ENCODE data around the gene TRIM9. TPM values are rescaled to one million over a fixed set of nuclear protein-coding genes. Genes with fewer than 3 reads are reported as not detected.
"Not testable (repeated sequence)": the region's sequence is repeated elsewhere in the genome, so short reads cannot be mapped to it uniquely, and the experiment has no call there.

The TRIM9 gene
- total RNA-seq, 2 donors from 2014 or later: 0.78 to 9.2 TPM

- intact Hi-C loops (cut with DNase I): no loop called here
- Histone ChIP-seq H3K27me3 (no peaks in the 10 kb centered on the region), H3K27ac (peak overlapping the region in 3 of 4 donors; percentile 31 to 84 (median 55)), H3K9me3 (no peaks in the 10 kb centered on the region), H3K36me3 (replicated peaks in 1 of 2; ENCODE audit: insufficient read depth in 1 of 2, low read depth in 2 of 2) (no peaks in the 10 kb centered on the region), H3K4me3 (peak overlapping the region; percentile 69 to 88), H3K4me1 (peaks cover 16% of the 10 kb centered on the region)
- TF ChIP-seq POLR2A (IDR thresholded peaks at IDR 0.05): peak in 2 of 3 donors; percentile 22 to 60
- no peak for TF ChIP-seq CTCF (IDR thresholded peaks at IDR 0.05)
- 4 to 7% methylated on average over 15 to 24 of the region's 29 CpGs for WGBS, 2 donors
- DNase-seq (peak; percentile 42 to 71 (median 46)), ATAC-seq (peak; percentile 45)
Measured at GRCh38 chr14:50944647-50945413, 150.1 kb downstream of the TRIM9 start.

GRCh38 chr14:50943943-50944646 is 150.8 kb downstream of the TRIM9 start, which contains the start of gene PYGL:
PYGL (minus strand) TSS chr14:50944483; CDS start chr14:50944403, 80 bp downstream.
- ATAC-seq (peak; percentile 89), DNase-seq (peak; percentile 56 to 81 (median 70))
- H3K4me3 ChIP-seq: peak within 1 kb of the TSS; percentile 69 to 88
- WGBS, 2 donors: 0% methylated on average over 4 to 70 of the region's 74 CpGs
- H3K4me1 ChIP-seq: peaks cover 16% of the 10 kb centered on the region
- H3K27me3 ChIP-seq: no peaks in the 10 kb centered on the region
- H3K27ac ChIP-seq: peak within 1 kb of the TSS in 3 of 4 donors; percentile 31 to 84 (median 55)
- TF ChIP-seq CTCF (IDR thresholded peaks at IDR 0.05) (no peak), POLR2A (IDR thresholded peaks at IDR 0.05) (peak in 2 of 3 donors; percentile 53 to 66)
- no peaks in the 10 kb centered on the region for H3K9me3 ChIP-seq
- intact Hi-C loops (cut with DNase I): no loop called here
- no peaks in the 10 kb centered on the region for H3K36me3 ChIP-seq (replicated peaks in 1 of 2; ENCODE audit: insufficient read depth in 1 of 2, low read depth in 2 of 2)

- peaks cover 16% of the 10 kb centered on the region for H3K4me1 ChIP-seq
- peak overlapping the region in 3 of 4 donors; percentile 31 to 84 (median 55) for H3K27ac ChIP-seq
- no peaks in the 10 kb centered on the region for H3K27me3 ChIP-seq
- WGBS, 2 donors: 18 to 21% methylated on average over 22 to 26 of the region's 26 CpGs
- H3K36me3 ChIP-seq (replicated peaks in 1 of 2; ENCODE audit: insufficient read depth in 1 of 2, low read depth in 2 of 2): no peaks in the 10 kb centered on the region
- no peak for TF ChIP-seq CTCF (IDR thresholded peaks at IDR 0.05)
- TF ChIP-seq POLR2A (IDR thresholded peaks at IDR 0.05): no peak
- ATAC-seq (peak; percentile 37), DNase-seq (peak; percentile 23 to 50 (median 33))
- intact Hi-C loops (cut with DNase I): no loop called here
- H3K4me3 ChIP-seq: peak overlapping the region; percentile 69 to 88
- no peaks in the 10 kb centered on the region for H3K9me3 ChIP-seq
Measured at GRCh38 chr14:50943261-50943942, 151.5 kb downstream of the TRIM9 start.

GRCh38 chr14:50941638-50942037 is 153.3 kb downstream of the TRIM9 start:
- 83 to 96% methylated on average over 8 of the region's 8 CpGs for WGBS, 2 donors
- H3K27ac ChIP-seq; DNase-seq; intact Hi-C loops (cut with DNase I); H3K36me3 ChIP-seq (replicated peaks in 1 of 2; ENCODE audit: insufficient read depth in 1 of 2, low read depth in 2 of 2); ATAC-seq; H3K4me3 ChIP-seq; H3K27me3 ChIP-seq; H3K9me3 ChIP-seq: not testable (repeated sequence)
- peaks cover 16% of the 10 kb centered on the region for H3K4me1 ChIP-seq

GRCh38 chr14:50941151-50941550 is 153.8 kb downstream of the TRIM9 start:
- intact Hi-C loops (cut with DNase I): no loop called here

More at GRCh38 chr14:50941151-50941550, 153.8 kb downstream of the TRIM9 start:
- no peak for TF ChIP-seq POLR2A (IDR thresholded peaks at IDR 0.05)
- TF ChIP-seq CTCF (IDR thresholded peaks at IDR 0.05): no peak
- no peaks in the 10 kb centered on the region for H3K9me3 ChIP-seq
- no peak overlapping the region for H3K27ac ChIP-seq
- no peak for ATAC-seq
- DNase-seq: no peak
- no peak overlapping the region for H3K4me3 ChIP-seq
- H3K36me3 ChIP-seq (replicated peaks in 1 of 2; ENCODE audit: insufficient read depth in 1 of 2, low read depth in 2 of 2): no peaks in the 10 kb centered on the region
- H3K27me3 ChIP-seq: no peaks in the 10 kb centered on the region
- H3K4me1 ChIP-seq: peaks cover 16% of the 10 kb centered on the region
- WGBS, 2 donors: 78 to 81% methylated on average over 6 of the region's 6 CpGs
